Measurements from ENCODE around the gene CGNL1.

DNA sequence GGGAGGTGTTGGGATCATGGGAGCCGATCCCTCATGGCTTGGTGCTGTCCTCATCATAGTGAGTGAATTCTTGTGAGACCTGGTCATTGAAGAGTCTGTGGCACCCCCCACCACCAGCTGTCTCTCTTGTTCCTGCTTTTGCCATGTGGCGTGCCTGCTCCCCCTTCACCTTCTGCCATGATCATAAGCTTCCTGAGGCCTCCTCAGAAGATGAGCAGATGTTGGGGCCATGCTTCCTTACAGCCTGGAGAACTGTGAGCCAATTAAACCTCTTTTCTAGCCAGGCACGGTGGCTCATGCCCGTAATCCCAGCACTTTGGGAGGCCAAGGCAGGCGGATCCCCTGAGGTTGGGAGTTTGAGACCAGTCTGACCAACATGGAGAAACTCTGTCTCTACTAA, 37.0 kb upstream of the CGNL1 start:
- TF ChIP-seq, protein P1, sequence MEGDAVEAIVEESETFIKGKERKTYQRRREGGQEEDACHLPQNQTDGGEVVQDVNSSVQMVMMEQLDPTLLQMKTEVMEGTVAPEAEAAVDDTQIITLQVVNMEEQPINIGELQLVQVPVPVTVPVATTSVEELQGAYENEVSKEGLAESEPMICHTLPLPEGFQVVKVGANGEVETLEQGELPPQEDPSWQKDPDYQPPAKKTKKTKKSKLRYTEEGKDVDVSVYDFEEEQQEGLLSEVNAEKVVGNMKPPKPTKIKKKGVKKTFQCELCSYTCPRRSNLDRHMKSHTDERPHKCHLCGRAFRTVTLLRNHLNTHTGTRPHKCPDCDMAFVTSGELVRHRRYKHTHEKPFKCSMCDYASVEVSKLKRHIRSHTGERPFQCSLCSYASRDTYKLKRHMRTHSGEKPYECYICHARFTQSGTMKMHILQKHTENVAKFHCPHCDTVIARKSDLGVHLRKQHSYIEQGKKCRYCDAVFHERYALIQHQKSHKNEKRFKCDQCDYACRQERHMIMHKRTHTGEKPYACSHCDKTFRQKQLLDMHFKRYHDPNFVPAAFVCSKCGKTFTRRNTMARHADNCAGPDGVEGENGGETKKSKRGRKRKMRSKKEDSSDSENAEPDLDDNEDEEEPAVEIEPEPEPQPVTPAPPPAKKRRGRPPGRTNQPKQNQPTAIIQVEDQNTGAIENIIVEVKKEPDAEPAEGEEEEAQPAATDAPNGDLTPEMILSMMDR (IDR thresholded peaks at IDR 0.05) = no peak
- no peak for TF ChIP-seq POLR2A (IDR thresholded peaks at IDR 0.05)
